ENCODE results near the gene ZNF37A.

DNA sequence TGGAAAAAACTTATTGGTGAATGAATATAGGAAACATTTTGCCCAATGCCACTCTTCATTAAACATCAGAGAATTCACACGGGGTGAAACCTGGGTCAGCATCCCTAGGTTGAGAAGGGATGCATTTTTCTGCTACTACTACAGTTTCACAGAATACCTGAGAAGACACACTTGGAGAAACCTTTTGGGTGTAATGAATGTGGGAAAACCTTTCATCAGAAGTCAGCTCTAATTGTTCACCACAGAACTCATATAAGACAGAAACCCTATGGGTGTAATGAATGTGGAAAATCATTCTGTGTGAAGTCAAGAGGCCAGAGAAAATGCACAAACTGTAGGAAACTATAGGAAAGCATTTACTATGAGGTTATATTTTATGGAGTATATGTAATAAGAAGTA, 24.9 kb downstream of the ZNF37A start:
- TF ChIP-seq EZH2 (IDR thresholded peaks at IDR 0.05; ENCODE audit: insufficient read depth, poor library complexity, severe bottlenecking) (no peak), EZH2phosphoT487 (IDR thresholded peaks at IDR 0.05; ENCODE audit: insufficient read depth, low read depth) (no peak)

Data from GM23248 (cell line).